ENCODE data around the gene TACR1. TPM values are rescaled to one million over a fixed set of nuclear protein-coding genes. Genes with fewer than 3 reads are reported as not detected.

The TACR1 gene
- total and polyA plus RNA-seq, 2 experiments from 2014 or later, result 3.5 to 7.3 TPM

GRCh38 chr2:75135776-75136400 lies 63.4 kb downstream of the TACR1 start:
- DNase-seq (ENCODE audit: low spot score), result no peak
- H3K4me3 ChIP-seq, result no peak overlapping the region
- H3K4me3 Mint-ChIP-seq, result no peak overlapping the region
- H3K4me1 ChIP-seq (ENCODE audit: insufficient read depth), result no peaks in the 10 kb centered on the region
- H4K20me1 ChIP-seq (replicated peaks; ENCODE audit: insufficient read depth), result no peaks in the 10 kb centered on the region
- no peaks in the 10 kb centered on the region; the same call in 2 of the 3 replicates for H3K4me1 Mint-ChIP-seq
- H3K9me3 Mint-ChIP-seq, result no peaks in the 10 kb centered on the region
- no peaks in the 10 kb centered on the region for H3K36me3 ChIP-seq (ENCODE audit: insufficient read depth)
- no peak for ATAC-seq
- H2AFZ ChIP-seq, result no peak overlapping the region
- H3K27me3 ChIP-seq (ENCODE audit: insufficient read depth), result no peaks in the 10 kb centered on the region
- no peaks in the 10 kb centered on the region for H3K36me3 Mint-ChIP-seq (ENCODE audit: low read depth)
- H3K27ac ChIP-seq (ENCODE audit: low read depth), result no peak overlapping the region
- TF ChIP-seq STAT1 (IDR thresholded peaks at IDR 0.05; ENCODE audit: unreplicated experiment) (no peak), ZNF331 (CRISPR knock-in tag; IDR thresholded peaks at IDR 0.05; ENCODE audit: low read depth) (no peak), CTCF (conservative IDR thresholded peaks at IDR 0.05; ENCODE audit: low read depth in 2 of 2) (no peak), CREB1 (CRISPR knock-in tag; IDR thresholded peaks at IDR 0.05; ENCODE audit: low read depth) (no peak), ETS1 (IDR thresholded peaks at IDR 0.05) (no peak), ZNF114 (CRISPR knock-in tag; IDR thresholded peaks at IDR 0.05) (no peak), REST (IDR thresholded peaks at IDR 0.05; ENCODE audit: unreplicated experiment) (no peak), ZNF462 (CRISPR knock-in tag; IDR thresholded peaks at IDR 0.05) (no peak), POLR2AphosphoS5 (IDR thresholded peaks at IDR 0.05; ENCODE audit: low read depth) (no peak), EZH2 (IDR thresholded peaks at IDR 0.05; ENCODE audit: low read depth, unreplicated experiment) (no peak), JUNB (IDR thresholded peaks at IDR 0.05; ENCODE audit: unreplicated experiment) (no peak), NANOG (IDR thresholded peaks at IDR 0.05; ENCODE audit: borderline replicate concordance) (no peak), EZH2phosphoT487 (IDR thresholded peaks at IDR 0.05; ENCODE audit: unreplicated experiment) (no peak)
- H3K27ac Mint-ChIP-seq, result no peak overlapping the region
- peaks cover 2% of the 10 kb centered on the region for H3K27me3 Mint-ChIP-seq (ENCODE audit: insufficient read depth, low read depth, poor library complexity)
- no peaks in the 10 kb centered on the region for H3F3A ChIP-seq (replicated peaks; ENCODE audit: low read depth)
- H3K79me2 ChIP-seq (replicated peaks; ENCODE audit: insufficient read depth), result no peaks in the 10 kb centered on the region
- H3K9me2 ChIP-seq (ENCODE audit: insufficient read depth), result no peaks in the 10 kb centered on the region
- no peak overlapping the region for H3K4me2 ChIP-seq

Measured in GM23338 (cell line).